Breast epithelium (tissue), 4 donors: ENCODE measurements around the gene FYCO1. TPM values are rescaled to one million over a fixed set of nuclear protein-coding genes. Genes with fewer than 3 reads are reported as not detected.

Source experiments
- DNase-seq, 2 donors: peaks; one replicate each; pipeline ENCODE4 v3.0.0-alpha.2; 2019; ENCODE audit warnings: low spot score in 2 of 2
- H3K27ac ChIP-seq, 2 donors: fragments of 200-600 bp; sonication (generic) in 1 of 2; one replicate each; pipeline ENCODE4 v1.5.1; 2016 to 2019; ENCODE audit warnings: mild to moderate bottlenecking in 1 of 2
- H3K27me3 ChIP-seq, 2 donors: fragments of 200-600 bp; sonication (generic) in 1 of 2; one replicate each; pipeline versions ENCODE4 v1.5.1 to v1.6.0; 2017 to 2019; ENCODE audit warnings: control low read depth in 1 of 2, mild to moderate bottlenecking in 1 of 2
- H3K36me3 ChIP-seq: fragments of 200-600 bp; one replicate; pipeline ENCODE4 v1.5.1; 2019
- H3K4me1 ChIP-seq, 2 donors: fragments of 200-600 bp; sonication (generic); one replicate each; pipeline ENCODE4 v1.5.1; 2016 to 2019; ENCODE audit warnings: control low read depth in 1 of 2
- H3K4me3 ChIP-seq, 3 donors: fragments of 200-600 bp; sonication (generic); 1 replicate in 2 of 3; 2 replicates in 1 of 3; pipeline ENCODE4 v1.5.1; 2016 to 2019; ENCODE audit warnings: mild to moderate bottlenecking in 3 of 3, moderate library complexity in 2 of 3
- H3K9me3 ChIP-seq, 2 donors: fragments of 200-600 bp; sonication (generic) in 1 of 2; one replicate each; pipeline ENCODE4 v1.5.1; 2016 to 2019; ENCODE audit warnings: control low read depth in 1 of 2
- CTCF ChIP-seq, 3 donors: fragments of 450-650 bp; IDR thresholded peaks; one replicate each; pipeline ENCODE4 v1.5.1; 2016 to 2017; ENCODE audit warnings: antibody characterized with exemption in 3 of 3, mild to moderate bottlenecking in 3 of 3, moderate library complexity in 3 of 3
- POLR2A ChIP-seq: fragments of 450-650 bp; IDR thresholded peaks from one replicate; pipeline ENCODE4 v1.6.1; 2016; ENCODE audit warnings: antibody characterized with exemption, mild to moderate bottlenecking, moderate library complexity
- POLR2AphosphoS5 ChIP-seq, 3 donors: sonication (generic); formaldehyde crosslinking; IDR thresholded peaks; one replicate each; pipeline ENCODE4 v1.6.1; 2017; ENCODE audit warnings: antibody characterized with exemption in 3 of 3
- intact Hi-C: fragments of 100-400 bp; cut with DNase I; formaldehyde crosslinking; loops from one replicate; pipeline ENCODE4 v1.15.1; 2023; ENCODE audit warnings: low total_unique reads
- total RNA-seq, 3 donors: library from RNA; depleted of rRNA; stranded (reverse); fragments of >200 nt; gene quantifications; one replicate each; pipeline ENCODE4 v1.1.0, GENCODE V29; 2016

Gene FYCO1
- total RNA-seq, 3 donors from 2014 or later: 40.7 to 48.2 (median 44.6) TPM

GRCh38 chr3:45910892-45911291 is 84.7 kb downstream of the FYCO1 start:
- Histone ChIP-seq H3K27ac (no peak overlapping the region), H3K9me3 (no peaks in the 10 kb centered on the region), H3K4me1 (no peaks in the 10 kb centered on the region), H3K36me3 (no peaks in the 10 kb centered on the region), H3K4me3 (no peak overlapping the region), H3K27me3 (no peaks in the 10 kb centered on the region)
- intact Hi-C loops: no loop called here
- TF ChIP-seq POLR2AphosphoS5 (IDR thresholded peaks at IDR 0.05) (no peak), POLR2A (no peak), CTCF (IDR thresholded peaks at IDR 0.05) (no peak)
- DNase-seq: no peak

DNA sequence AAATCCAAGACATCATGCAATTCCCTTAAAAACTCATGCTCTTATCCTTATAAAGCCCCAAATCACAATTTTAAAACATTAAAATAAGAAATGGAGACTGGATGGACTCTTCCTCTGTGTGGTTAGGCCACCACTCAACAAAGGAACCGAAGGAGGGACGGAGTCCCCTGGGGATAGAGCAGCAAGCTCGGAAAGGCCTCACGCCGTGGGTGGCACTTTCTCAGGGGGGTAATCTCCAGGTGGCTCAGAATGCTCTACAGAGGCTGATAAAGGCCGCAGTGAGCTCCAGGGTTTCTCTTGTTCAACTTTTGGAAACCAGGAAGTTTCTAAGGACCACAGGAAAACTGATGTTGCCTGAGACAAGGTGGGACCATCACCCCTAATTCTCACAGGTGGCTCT is 86.1 kb downstream of the FYCO1 start:
- no peaks in the 10 kb centered on the region for H3K27me3 ChIP-seq
- intact Hi-C loops: no loop called here
- no peaks in the 10 kb centered on the region for H3K4me1 ChIP-seq
- H3K9me3 ChIP-seq: no peaks in the 10 kb centered on the region
- no peak overlapping the region for H3K4me3 ChIP-seq
- H3K36me3 ChIP-seq: no peaks in the 10 kb centered on the region
- TF ChIP-seq CTCF (IDR thresholded peaks at IDR 0.05): no peak
- no peak for TF ChIP-seq POLR2A
- TF ChIP-seq POLR2AphosphoS5 (IDR thresholded peaks at IDR 0.05): no peak
- DNase-seq: no peak
- H3K27ac ChIP-seq: no peak overlapping the region

DNA sequence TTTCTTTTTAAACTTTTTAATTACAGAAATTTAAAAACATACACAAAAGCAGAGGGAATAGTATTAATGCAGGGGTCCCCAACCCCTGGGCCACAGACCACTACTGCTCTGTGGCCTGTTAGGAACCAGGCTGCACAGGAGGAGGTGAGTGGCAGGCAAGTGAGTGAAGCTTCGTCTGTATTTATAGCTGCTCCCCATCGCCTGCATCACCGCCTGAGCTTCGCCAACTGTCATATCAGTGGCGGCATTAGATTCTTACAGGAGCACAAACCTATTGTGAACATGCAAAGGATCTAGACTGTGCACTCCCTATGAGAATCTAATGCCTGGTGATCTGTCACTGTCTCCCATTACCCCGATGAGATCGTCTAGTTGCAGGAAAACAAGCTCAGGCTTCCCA is 86.9 kb downstream of the FYCO1 start:
- Histone ChIP-seq H3K4me1 (no peaks in the 10 kb centered on the region), H3K27ac (no peak overlapping the region), H3K4me3 (no peak overlapping the region), H3K27me3 (no peaks in the 10 kb centered on the region), H3K9me3 (no peaks in the 10 kb centered on the region), H3K36me3 (no peaks in the 10 kb centered on the region)
- intact Hi-C loops: no loop called here
- DNase-seq: no peak
- TF ChIP-seq POLR2AphosphoS5 (IDR thresholded peaks at IDR 0.05) (no peak), CTCF (IDR thresholded peaks at IDR 0.05) (no peak), POLR2A (no peak)

DNA sequence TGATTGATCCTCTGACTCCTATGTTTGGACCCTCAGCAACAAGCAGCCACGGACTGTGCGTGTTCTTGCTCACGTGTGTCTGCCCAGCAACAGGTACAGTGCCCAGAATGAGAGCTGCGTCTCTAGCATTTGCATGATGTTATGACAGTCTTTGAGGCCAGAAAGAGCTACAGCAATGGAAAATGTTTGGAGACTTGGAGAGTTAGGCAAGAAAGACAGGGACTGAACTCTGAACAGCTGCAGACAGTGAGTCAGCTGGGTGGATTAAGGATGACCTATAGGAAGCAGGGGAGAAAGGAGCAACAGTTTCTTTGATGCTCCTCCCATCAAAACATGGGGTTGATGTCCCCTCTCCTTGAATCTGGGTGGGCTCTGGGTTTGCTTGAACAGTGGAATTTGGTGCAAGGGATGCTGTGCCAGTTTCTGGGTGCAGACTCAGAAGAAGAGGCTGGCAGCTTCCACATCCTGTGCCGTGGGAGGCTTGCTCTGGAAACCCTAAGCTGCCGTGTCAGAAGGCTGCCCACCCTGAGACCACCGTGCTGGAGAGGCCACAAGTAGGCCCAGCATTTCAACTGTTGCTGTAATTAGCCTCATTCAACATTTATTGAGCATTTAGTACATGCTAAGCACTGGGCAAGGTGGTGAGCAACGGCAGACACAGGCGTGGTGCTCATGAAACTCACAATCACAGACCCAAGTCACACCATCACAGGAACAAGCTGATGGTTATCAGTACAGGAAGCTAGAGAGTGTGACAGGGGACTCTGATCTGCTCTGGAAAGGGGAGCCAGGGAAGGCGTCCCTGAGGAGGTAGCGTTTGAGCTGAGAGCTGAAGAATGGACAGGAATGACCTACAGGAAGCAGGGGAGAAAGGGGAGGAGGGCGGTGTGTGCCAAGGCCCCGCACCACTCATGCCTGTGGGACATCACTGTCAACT is 87.6 kb downstream of the FYCO1 start:
- no peaks in the 10 kb centered on the region for H3K27me3 ChIP-seq
- no peak overlapping the region for H3K4me3 ChIP-seq
- DNase-seq: no peak
- intact Hi-C loops: no loop called here
- H3K9me3 ChIP-seq: no peaks in the 10 kb centered on the region
- no peaks in the 10 kb centered on the region for H3K4me1 ChIP-seq
- no peaks in the 10 kb centered on the region for H3K36me3 ChIP-seq
- no peak for TF ChIP-seq POLR2AphosphoS5 (IDR thresholded peaks at IDR 0.05)
- TF ChIP-seq POLR2A: no peak
- no peak for TF ChIP-seq CTCF (IDR thresholded peaks at IDR 0.05)
- no peak overlapping the region for H3K27ac ChIP-seq

GRCh38 chr3:45906681-45907407 is 88.8 kb downstream of the FYCO1 start:
- no peak overlapping the region for H3K27ac ChIP-seq
- intact Hi-C loops: no loop called here
- no peaks in the 10 kb centered on the region for H3K9me3 ChIP-seq
- H3K4me3 ChIP-seq: no peak overlapping the region
- no peaks in the 10 kb centered on the region for H3K27me3 ChIP-seq
- DNase-seq: no peak
- TF ChIP-seq POLR2AphosphoS5 (IDR thresholded peaks at IDR 0.05) (no peak), POLR2A (no peak), CTCF (IDR thresholded peaks at IDR 0.05) (no peak)
- H3K36me3 ChIP-seq: no peaks in the 10 kb centered on the region
- no peaks in the 10 kb centered on the region for H3K4me1 ChIP-seq
